ENCODE data around the gene MUC5B. TPM values are rescaled to one million over a fixed set of nuclear protein-coding genes. Genes with fewer than 3 reads are reported as not detected.

The MUC5B gene
- total and polyA plus RNA-seq, 9 donors: 0.01 to 0.33 (median 0.04) TPM; not detected in 2

- no peak for DNase-seq
- WGBS (ENCODE audit: insufficient coverage): 16% methylated on average over 4 of the region's 7 CpGs
These were observed 1.2 kb downstream of the MUC5B start for GRCh38 chr11:1224111-1224490.

GRCh38 chr11:1224491-1225385 is 1.9 kb downstream of the MUC5B start:
- no peak for DNase-seq
- Histone ChIP-seq H3K4me3 (ENCODE audit: low read length) (no peak overlapping the region), H3K27ac (ENCODE audit: low read length) (no peak overlapping the region), H3K27me3 (ENCODE audit: control insufficient read depth, insufficient read depth, low read length) (peaks cover 10% of the 10 kb centered on the region), H3K4me1 (ENCODE audit: control insufficient read depth, insufficient read depth, low read length) (no peaks in the 10 kb centered on the region), H3K36me3 (ENCODE audit: control insufficient read depth, insufficient read depth, low read length) (no peaks in the 10 kb centered on the region), H3K9me3 (replicated peaks; ENCODE audit: control insufficient read depth, low read depth, low read length) (no peaks in the 10 kb centered on the region)
- WGBS (ENCODE audit: insufficient coverage): 64% methylated on average over 16 of the region's 27 CpGs

More at GRCh38 chr11:1224111-1224490, 1.2 kb downstream of the MUC5B start:
- Histone ChIP-seq H3K27me3 (ENCODE audit: control insufficient read depth, insufficient read depth, low read length) (peaks cover 10% of the 10 kb centered on the region), H3K36me3 (ENCODE audit: control insufficient read depth, insufficient read depth, low read length) (no peaks in the 10 kb centered on the region), H3K4me3 (ENCODE audit: low read length) (no peak overlapping the region), H3K9me3 (replicated peaks; ENCODE audit: control insufficient read depth, low read depth, low read length) (no peaks in the 10 kb centered on the region), H3K27ac (ENCODE audit: low read length) (no peak overlapping the region), H3K4me1 (ENCODE audit: control insufficient read depth, insufficient read depth, low read length) (no peaks in the 10 kb centered on the region)

GRCh38 chr11:1225386-1226225 is 2.7 kb downstream of the MUC5B start:
- no peaks in the 10 kb centered on the region for H3K4me1 ChIP-seq (ENCODE audit: control insufficient read depth, insufficient read depth, low read length)
- no peak overlapping the region for H3K4me3 ChIP-seq (ENCODE audit: low read length)
- DNase-seq: no peak
- peaks cover 12% of the 10 kb centered on the region for H3K27me3 ChIP-seq (ENCODE audit: control insufficient read depth, insufficient read depth, low read length)
- H3K9me3 ChIP-seq (replicated peaks; ENCODE audit: control insufficient read depth, low read depth, low read length): no peaks in the 10 kb centered on the region
- WGBS (ENCODE audit: insufficient coverage): 82% methylated on average over 28 of the region's 29 CpGs
- no peak overlapping the region for H3K27ac ChIP-seq (ENCODE audit: low read length)
- H3K36me3 ChIP-seq (ENCODE audit: control insufficient read depth, insufficient read depth, low read length): no peaks in the 10 kb centered on the region

GRCh38 chr11:1226226-1226985 is 3.5 kb downstream of the MUC5B start:
- Histone ChIP-seq H3K27ac (ENCODE audit: low read length) (no peak overlapping the region), H3K27me3 (ENCODE audit: control insufficient read depth, insufficient read depth, low read length) (peaks cover 8% of the 10 kb centered on the region), H3K4me1 (ENCODE audit: control insufficient read depth, insufficient read depth, low read length) (no peaks in the 10 kb centered on the region), H3K4me3 (ENCODE audit: low read length) (no peak overlapping the region), H3K36me3 (ENCODE audit: control insufficient read depth, insufficient read depth, low read length) (no peaks in the 10 kb centered on the region), H3K9me3 (replicated peaks; ENCODE audit: control insufficient read depth, low read depth, low read length) (no peaks in the 10 kb centered on the region)
- DNase-seq: no peak
- WGBS (ENCODE audit: insufficient coverage): 73% methylated on average over 38 of the region's 41 CpGs

- no peaks in the 10 kb centered on the region for H3K36me3 ChIP-seq (ENCODE audit: control insufficient read depth, insufficient read depth, low read length)
- no peak overlapping the region for H3K27ac ChIP-seq (ENCODE audit: low read length)
- no peaks in the 10 kb centered on the region for H3K4me1 ChIP-seq (ENCODE audit: control insufficient read depth, insufficient read depth, low read length)
- H3K4me3 ChIP-seq (ENCODE audit: low read length): no peak overlapping the region
- H3K27me3 ChIP-seq (ENCODE audit: control insufficient read depth, insufficient read depth, low read length): peaks cover 4% of the 10 kb centered on the region
- no peak for DNase-seq
- H3K9me3 ChIP-seq (replicated peaks; ENCODE audit: control insufficient read depth, low read depth, low read length): no peaks in the 10 kb centered on the region
- 57% methylated on average over 19 of the region's 23 CpGs for WGBS (ENCODE audit: insufficient coverage)
These were observed 4.2 kb downstream of the MUC5B start for GRCh38 chr11:1226986-1227550.

GRCh38 chr11:1227551-1228100 is 4.8 kb downstream of the MUC5B start:
- WGBS (ENCODE audit: insufficient coverage): 74% methylated on average over 21 of the region's 23 CpGs
- Histone ChIP-seq H3K9me3 (replicated peaks; ENCODE audit: control insufficient read depth, low read depth, low read length) (no peaks in the 10 kb centered on the region), H3K27me3 (ENCODE audit: control insufficient read depth, insufficient read depth, low read length) (peaks cover 4% of the 10 kb centered on the region), H3K27ac (ENCODE audit: low read length) (no peak overlapping the region), H3K4me3 (ENCODE audit: low read length) (no peak overlapping the region), H3K36me3 (ENCODE audit: control insufficient read depth, insufficient read depth, low read length) (no peaks in the 10 kb centered on the region), H3K4me1 (ENCODE audit: control insufficient read depth, insufficient read depth, low read length) (no peaks in the 10 kb centered on the region)
- no peak for DNase-seq

GRCh38 chr11:1228101-1228821 is 5.4 kb downstream of the MUC5B start:
- Histone ChIP-seq H3K36me3 (ENCODE audit: control insufficient read depth, insufficient read depth, low read length) (no peaks in the 10 kb centered on the region), H3K27me3 (ENCODE audit: control insufficient read depth, insufficient read depth, low read length) (peaks cover 4% of the 10 kb centered on the region), H3K4me3 (ENCODE audit: low read length) (no peak overlapping the region), H3K9me3 (replicated peaks; ENCODE audit: control insufficient read depth, low read depth, low read length) (no peaks in the 10 kb centered on the region), H3K4me1 (ENCODE audit: control insufficient read depth, insufficient read depth, low read length) (no peaks in the 10 kb centered on the region), H3K27ac (ENCODE audit: low read length) (no peak overlapping the region)
- 79% methylated on average over 21 of the region's 31 CpGs for WGBS (ENCODE audit: insufficient coverage)
- no peak for DNase-seq

- H3K4me3 ChIP-seq (ENCODE audit: low read length): no peak overlapping the region
- peaks cover 4% of the 10 kb centered on the region for H3K27me3 ChIP-seq (ENCODE audit: control insufficient read depth, insufficient read depth, low read length)
- no peaks in the 10 kb centered on the region for H3K36me3 ChIP-seq (ENCODE audit: control insufficient read depth, insufficient read depth, low read length)
- H3K27ac ChIP-seq (ENCODE audit: low read length): no peak overlapping the region
- H3K9me3 ChIP-seq (replicated peaks; ENCODE audit: control insufficient read depth, low read depth, low read length): no peaks in the 10 kb centered on the region
- no peak for DNase-seq
- H3K4me1 ChIP-seq (ENCODE audit: control insufficient read depth, insufficient read depth, low read length): no peaks in the 10 kb centered on the region
- 72% methylated on average over 17 of the region's 18 CpGs for WGBS (ENCODE audit: insufficient coverage)
These were observed 6.1 kb downstream of the MUC5B start for GRCh38 chr11:1228921-1229451.

Data from muscle of leg (tissue), 11 donors.